GM12878 (cell line): ENCODE data around the gene CALD1. TPM values are rescaled to one million over a fixed set of nuclear protein-coding genes. Genes with fewer than 3 reads are reported as not detected.

ENCODE experiments used
- ATAC-seq: fragments of 200-7000 bp; cut with Tn5 transposase; 3 replicates; pipeline ENCODE4 v1.9.1; 2020; ENCODE audit warnings: mild to moderate bottlenecking, moderate library complexity
- BruUV-seq: library from RNA; stranded (reverse); fragments of 400-500 nt; replicated peaks from 2 replicates; lab custom pipeline; 2021; lab: Mats Ljungman, UMichigan
- CTCF ChIA-PET: fragments of 300-600 bp; sonication (Branson Sonifier 250); formaldehyde crosslinking; extraction: SDS; loops from one replicate; lab custom pipeline; 2021; ENCODE audit warnings: inconsistent platforms; lab: Yijun Ruan, JAX
- POLR2A ChIA-PET: fragments of 350-600 bp; formaldehyde crosslinking; extraction: SDS; loops from one replicate; lab custom pipeline; 2021; ENCODE audit warnings: inconsistent platforms; lab: Charles Lee
- RAD21 ChIA-PET: fragments of 300-600 bp; sonication (Branson Sonifier 250); formaldehyde crosslinking; loops from one replicate; lab custom pipeline; 2023; ENCODE audit warnings: antibody characterized with exemption; ENCODE audit not compliant: unreplicated experiment; lab: Charles Lee
- SMC1A ChIA-PET: fragments of 300-600 bp; sonication (Branson Sonifier 250); formaldehyde crosslinking; loops from one replicate; lab custom pipeline; 2023; ENCODE audit not compliant: unreplicated experiment, uncharacterized antibody; lab: Charles Lee
- DNase-seq: peaks from one replicate; pipeline ENCODE4 v3.0.0-alpha.2; 2011; ENCODE audit warnings: low read depth, low spot score
- FAIRE-seq: peaks from 3 replicates; lab custom pipeline; 2011; peaks lifted over from hg19 to GRCh38; lab: Jason Lieb, UNC
- H2AFZ ChIP-seq: 2 replicates; pipeline ENCODE4 v1.6.0; 2011; ENCODE audit warnings: low read depth, low read length, control low read depth; ENCODE audit not compliant: control insufficient read depth
- H3K27ac ChIP-seq: 2 replicates; pipeline ENCODE4 v1.5.1; 2011; ENCODE audit warnings: control low read depth; ENCODE audit not compliant: control insufficient read depth, insufficient read depth
- H3K27me3 ChIP-seq, 2 experiments: replicated peaks in 1 of 2; 2 replicates each; pipeline versions ENCODE4 v1.6.0 to v1.6.1; 2011; ENCODE audit warnings: low read length in 1 of 2; ENCODE audit not compliant: control insufficient read depth in 2 of 2, insufficient read depth in 2 of 2
- H3K36me3 ChIP-seq, 2 experiments: 2 replicates each; pipeline ENCODE4 v1.5.1; 2011; ENCODE audit warnings: low read length in 1 of 2; ENCODE audit not compliant: control insufficient read depth in 2 of 2, insufficient read depth in 2 of 2
- H3K4me1 ChIP-seq: 2 replicates; pipeline ENCODE4 v1.6.1; 2011; ENCODE audit warnings: mild to moderate bottlenecking, low read length, moderate library complexity, mixed read lengths; ENCODE audit not compliant: control insufficient read depth, insufficient read depth
- H3K4me2 ChIP-seq: 2 replicates; pipeline ENCODE4 v1.6.0; 2011; ENCODE audit warnings: control low read depth; ENCODE audit not compliant: control insufficient read depth, insufficient read depth
- H3K4me3 ChIP-seq: fragments of 200-600 bp; sonication (generic); 2 replicates; pipeline ENCODE4 v1.5.1; 2016
- H3K79me2 ChIP-seq: 2 replicates; pipeline ENCODE4 v1.6.0; 2011; ENCODE audit warnings: low read length; ENCODE audit not compliant: control insufficient read depth, insufficient read depth
- H3K9ac ChIP-seq: 2 replicates; pipeline ENCODE4 v1.8.0; 2011; ENCODE audit warnings: low read length, control low read depth, mixed read lengths; ENCODE audit not compliant: control insufficient read depth, insufficient read depth
- H3K9me3 ChIP-seq: replicated peaks from 3 replicates; pipeline ENCODE4 v1.5.1; 2011; ENCODE audit warnings: mild to moderate bottlenecking, low read length; ENCODE audit not compliant: control insufficient read depth, insufficient read depth
- H4K20me1 ChIP-seq: 2 replicates; pipeline ENCODE4 v1.6.0; 2011; ENCODE audit not compliant: control insufficient read depth, insufficient read depth
- ATF7 ChIP-seq: fragments of 450-650 bp; IDR thresholded peaks from 2 replicates; pipeline ENCODE4 v1.6.1; 2016; ENCODE audit warnings: low read depth, mild to moderate bottlenecking
- CBFB ChIP-seq: IDR thresholded peaks from 2 replicates; pipeline ENCODE4 v1.6.1; 2016; ENCODE audit warnings: antibody characterized with exemption, low read depth
- CREB1 ChIP-seq: IDR thresholded peaks from 2 replicates; pipeline ENCODE4 v1.6.1; 2012; ENCODE audit warnings: low read depth, mild to moderate bottlenecking, inconsistent platforms
- CREM ChIP-seq: IDR thresholded peaks from 2 replicates; pipeline ENCODE4 v1.6.1; 2014; ENCODE audit warnings: antibody characterized with exemption, low read depth
- EP300 ChIP-seq, 2 experiments: fragments of 150-350 bp in 1 of 2; IDR thresholded peaks; 2 replicates each; pipeline ENCODE4 v1.6.1; 2011 to 2012; ENCODE audit warnings: low read depth in 2 of 2, low read length in 2 of 2, borderline replicate concordance in 1 of 2, improper control_type of control experiment in 1 of 2, inconsistent platforms in 1 of 2; ENCODE audit not compliant: control insufficient read depth in 1 of 2
- GABPA ChIP-seq: IDR thresholded peaks from 2 replicates; pipeline ENCODE4 v1.6.1; 2014; ENCODE audit warnings: antibody characterized with exemption, low read depth, mild to moderate bottlenecking, inconsistent platforms
- JUNB ChIP-seq: IDR thresholded peaks from 2 replicates; pipeline ENCODE4 v1.6.1; 2016; ENCODE audit warnings: antibody characterized with exemption, mild to moderate bottlenecking
- MTA2 ChIP-seq: fragments of 450-650 bp; IDR thresholded peaks from 2 replicates; pipeline ENCODE4 v1.6.1; 2016; ENCODE audit warnings: low read depth, mild to moderate bottlenecking, moderate library complexity
- NR2C2 ChIP-seq: IDR thresholded peaks from 2 replicates; pipeline ENCODE4 v1.6.1; 2011; ENCODE audit warnings: borderline replicate concordance, low read depth; ENCODE audit not compliant: control insufficient read depth, insufficient read length
- RAD51 ChIP-seq: fragments of 450-650 bp; IDR thresholded peaks from 2 replicates; pipeline ENCODE4 v1.6.1; 2016; ENCODE audit warnings: moderate library complexity, mild to moderate bottlenecking, inconsistent platforms
- SMAD5 ChIP-seq: IDR thresholded peaks from 2 replicates; pipeline ENCODE4 v1.6.1; 2016; ENCODE audit warnings: antibody characterized with exemption, low read depth
- TBL1XR1 ChIP-seq: IDR thresholded peaks from 2 replicates; pipeline ENCODE4 v1.6.1; 2012; ENCODE audit warnings: low read depth, low read length, improper control_type of control experiment
- ZNF384 ChIP-seq: IDR thresholded peaks from 2 replicates; pipeline ENCODE4 v1.6.1; 2012; ENCODE audit warnings: low read depth, mild to moderate bottlenecking, low read length, improper control_type of control experiment, borderline replicate concordance
- WGBS: methylation state at CpG from one replicate; pipeline ENCODE4 v1.1.6; 2016; ENCODE audit warnings: low lambda C conversion rate; ENCODE audit not compliant: insufficient replicate concordance, insufficient coverage; ENCODE audit errors: missing lambda C conversion rate; 5-methylcytosine and 5-hydroxymethylcytosine counted together
- in situ Hi-C: fragments of 300-500 bp; cut with MboI; formaldehyde crosslinking; loops from 9 replicates; pipeline ENCODE4 v1.14.3; 2018; ENCODE audit warnings: mixed read lengths
- intact Hi-C: fragments of 100-400 bp; cut with micrococcal nuclease; formaldehyde crosslinking; loops from one replicate; pipeline ENCODE4 v1.14.2; 2022; ENCODE audit not compliant: unreplicated experiment
- polyA plus RNA-seq, 11 experiments: library from polyadenylated mRNA; depleted of rRNA in 4 of 11; unstranded in 6 of 11; stranded (reverse) in 5 of 11; fragments of >200 nt; fragmentation: Nextera tagmentation in 4 of 11; fragmentation: Illumina TruSeq in 1 of 11; extraction: Ambion mirVana in 4 of 11; extraction: Trizol in 1 of 11; gene quantifications; 1 replicate in 1 of 11; 2 replicates in 10 of 11; pipeline versions ENCODE4 v1.2.1 to v1.2.3, GENCODE V29; 2011 to 2016; ENCODE audit warnings: inconsistent platforms in 2 of 11, missing spikeins in 2 of 11, low read depth in 1 of 11
- total RNA-seq, 4 experiments: library from RNA; depleted of rRNA in 3 of 4; stranded (reverse); fragments of >200 nt in 3 of 4; fragmentation: Illumina TruSeq in 1 of 4; extraction: Trizol in 1 of 4; gene quantifications; 2 replicates each; pipeline versions ENCODE4 v1.2.1 to v1.2.3, GENCODE V29; 2013 to 2021
- TF ChIP-seq, protein P1 (sequence below): fragments of 150-350 bp; IDR thresholded peaks from 2 replicates; pipeline ENCODE4 v1.6.1; 2014; ENCODE audit warnings: mild to moderate bottlenecking, low read depth, low read length
- TF ChIP-seq, protein P2 (sequence below): IDR thresholded peaks from 2 replicates; pipeline ENCODE4 v1.6.1; 2012; ENCODE audit warnings: low read depth, low read length, improper control_type of control experiment
- TF ChIP-seq, protein P3 (sequence below): fragments of 450-650 bp; IDR thresholded peaks from 2 replicates; pipeline ENCODE4 v1.6.1; 2017; ENCODE audit warnings: mild to moderate bottlenecking, low read depth, inconsistent platforms; ENCODE audit not compliant: poor library complexity, severe bottlenecking

Gene CALD1
- total and polyA plus RNA-seq, 10 of the 15 experiments (the other 5 are each of a cell fraction or from before 2014, with no cell fraction given) = 0.03 to 1.3 (median 0.22) TPM

DNA sequence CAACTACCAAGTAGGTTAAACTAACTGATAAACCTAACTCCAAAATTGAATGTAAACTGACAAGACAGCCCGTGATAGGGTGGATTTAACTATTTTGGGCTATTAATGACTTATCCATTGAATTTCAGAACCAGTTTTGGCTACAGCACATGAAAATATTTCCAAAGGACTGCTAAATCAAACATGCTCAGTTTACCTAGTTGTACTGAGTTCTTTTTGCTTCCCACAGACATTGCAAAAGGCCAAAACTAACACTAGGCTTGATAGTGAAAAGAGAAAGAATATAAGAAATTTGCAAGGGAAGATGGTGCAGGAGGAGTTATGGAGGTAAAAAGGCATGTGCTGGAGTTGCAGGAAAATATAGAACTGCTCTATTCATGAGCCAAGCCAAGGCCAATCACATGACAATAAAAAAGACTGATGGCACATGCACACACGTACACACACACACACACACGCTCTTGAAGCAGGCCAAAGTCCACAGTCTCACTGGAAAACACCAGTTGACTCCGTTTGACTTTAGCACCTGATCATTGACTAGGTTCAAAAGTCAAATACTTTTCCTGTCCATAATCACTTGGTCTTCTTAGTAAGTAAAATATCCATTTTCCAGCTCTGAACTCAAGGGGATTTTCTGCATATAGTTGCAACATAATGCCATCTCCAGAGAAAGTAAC lies 130.9 kb downstream of the CALD1 start (continued):
- TF ChIP-seq, protein P1, sequence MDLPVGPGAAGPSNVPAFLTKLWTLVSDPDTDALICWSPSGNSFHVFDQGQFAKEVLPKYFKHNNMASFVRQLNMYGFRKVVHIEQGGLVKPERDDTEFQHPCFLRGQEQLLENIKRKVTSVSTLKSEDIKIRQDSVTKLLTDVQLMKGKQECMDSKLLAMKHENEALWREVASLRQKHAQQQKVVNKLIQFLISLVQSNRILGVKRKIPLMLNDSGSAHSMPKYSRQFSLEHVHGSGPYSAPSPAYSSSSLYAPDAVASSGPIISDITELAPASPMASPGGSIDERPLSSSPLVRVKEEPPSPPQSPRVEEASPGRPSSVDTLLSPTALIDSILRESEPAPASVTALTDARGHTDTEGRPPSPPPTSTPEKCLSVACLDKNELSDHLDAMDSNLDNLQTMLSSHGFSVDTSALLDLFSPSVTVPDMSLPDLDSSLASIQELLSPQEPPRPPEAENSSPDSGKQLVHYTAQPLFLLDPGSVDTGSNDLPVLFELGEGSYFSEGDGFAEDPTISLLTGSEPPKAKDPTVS = no peak
- peak; percentile 35; the same call in 1 of the 2 replicates for TF ChIP-seq MTA2

DNA sequence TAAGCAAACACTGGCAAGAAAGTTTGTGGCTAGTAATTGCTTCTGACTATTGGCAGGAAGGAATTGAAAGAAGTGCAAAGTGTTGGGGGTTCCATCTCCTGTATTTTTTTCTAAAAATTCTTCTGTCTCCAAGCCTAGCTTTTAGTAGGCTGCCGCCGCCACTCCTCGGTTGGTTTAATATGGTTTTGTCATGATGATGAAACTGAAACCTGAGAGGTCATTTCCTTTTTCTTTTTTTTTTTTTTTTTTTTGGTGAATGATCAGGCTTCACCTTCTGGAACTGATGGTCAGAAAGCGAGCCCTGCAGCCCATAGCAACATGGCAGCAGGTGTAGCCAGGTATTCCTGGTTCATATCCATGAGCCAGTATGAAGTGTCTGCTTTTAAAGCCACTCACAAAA lies 131.5 kb downstream of the CALD1 start:
- H3K36me3 ChIP-seq = no peaks in the 10 kb centered on the region
- no peak overlapping the region for H3K4me3 ChIP-seq
- peaks cover 4% of the 10 kb centered on the region; the same call in 1 of the 2 replicates for H3K4me1 ChIP-seq
- ATAC-seq (peak; percentile 82), DNase-seq (no peak), FAIRE-seq (no peak)
- BruUV-seq = no TSS peak
- ChIA-PET RAD21 (interaction anchor here (0.9 to 2.1 kb wide), 4 partner anchors 9 to 26 kb away, joined by 3 to 16 read pairs (median 5); no protein-coding TSS in a partner anchor), POLR2A (interaction anchor here (0.6 to 1.9 kb wide), 5 partner anchors 10 to 123 kb away, joined by 3 to 20 read pairs (median 4); no protein-coding TSS in a partner anchor), CTCF (interaction anchor here (0.7 to 2.0 kb wide), 5 partner anchors 10 to 110 kb away, joined by 3 to 10 read pairs (median 5); no protein-coding TSS in a partner anchor), SMC1A (interaction anchor here (0.6 to 4.8 kb wide), 8 partner anchors 9 to 281 kb away, joined by 3 to 31 read pairs (median 6); no protein-coding TSS in a partner anchor)
- no peaks in the 10 kb centered on the region for H3K9me3 ChIP-seq
- no peak overlapping the region for H3K27ac ChIP-seq
- intact Hi-C loops (no loop called here), in situ Hi-C loops (no loop called here)
- H3K79me2 ChIP-seq = no peaks in the 10 kb centered on the region
- no peaks in the 10 kb centered on the region for H3K27me3 ChIP-seq
- 35% methylated on average over 4 of the region's 4 CpGs for WGBS
- peak overlapping the region; percentile 41; the same call in 1 of the 2 replicates for H3K4me2 ChIP-seq
- H2AFZ ChIP-seq = peak overlapping the region; percentile 64
- H4K20me1 ChIP-seq = no peaks in the 10 kb centered on the region
- H3K9ac ChIP-seq = no peak overlapping the region
- no peak for TF ChIP-seq RAD51
- no peak for TF ChIP-seq CBFB
- no peak for TF ChIP-seq TBL1XR1
- TF ChIP-seq JUNB = 0 out of 2 replicates have a peak, but pooled peaks have one; percentile 9
- TF ChIP-seq SMAD5 = no peak
- TF ChIP-seq, protein P2, sequence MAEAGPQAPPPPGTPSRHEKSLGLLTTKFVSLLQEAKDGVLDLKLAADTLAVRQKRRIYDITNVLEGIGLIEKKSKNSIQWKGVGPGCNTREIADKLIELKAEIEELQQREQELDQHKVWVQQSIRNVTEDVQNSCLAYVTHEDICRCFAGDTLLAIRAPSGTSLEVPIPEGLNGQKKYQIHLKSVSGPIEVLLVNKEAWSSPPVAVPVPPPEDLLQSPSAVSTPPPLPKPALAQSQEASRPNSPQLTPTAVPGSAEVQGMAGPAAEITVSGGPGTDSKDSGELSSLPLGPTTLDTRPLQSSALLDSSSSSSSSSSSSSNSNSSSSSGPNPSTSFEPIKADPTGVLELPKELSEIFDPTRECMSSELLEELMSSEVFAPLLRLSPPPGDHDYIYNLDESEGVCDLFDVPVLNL = no peak
- TF ChIP-seq CREB1 = peak; percentile 77
- no peak for TF ChIP-seq EP300 (IDR thresholded peaks at IDR 0.05; ENCODE audit: borderline replicate concordance in 1 of 2, control insufficient read depth in 1 of 2, low read depth in 2 of 2, low read length in 2 of 2)
- peak; percentile 71 for TF ChIP-seq ATF7
- TF ChIP-seq CREM = 0 out of 2 replicates have a peak, but pooled peaks have one; percentile 54
- TF ChIP-seq ZNF384 = peak; percentile 85
- peak; percentile 28; the same call in 1 of the 2 replicates for TF ChIP-seq MTA2
- TF ChIP-seq GABPA = 0 out of 2 replicates have a peak, but pooled peaks have one; percentile 10
- no peak for TF ChIP-seq NR2C2
- TF ChIP-seq, protein P3, sequence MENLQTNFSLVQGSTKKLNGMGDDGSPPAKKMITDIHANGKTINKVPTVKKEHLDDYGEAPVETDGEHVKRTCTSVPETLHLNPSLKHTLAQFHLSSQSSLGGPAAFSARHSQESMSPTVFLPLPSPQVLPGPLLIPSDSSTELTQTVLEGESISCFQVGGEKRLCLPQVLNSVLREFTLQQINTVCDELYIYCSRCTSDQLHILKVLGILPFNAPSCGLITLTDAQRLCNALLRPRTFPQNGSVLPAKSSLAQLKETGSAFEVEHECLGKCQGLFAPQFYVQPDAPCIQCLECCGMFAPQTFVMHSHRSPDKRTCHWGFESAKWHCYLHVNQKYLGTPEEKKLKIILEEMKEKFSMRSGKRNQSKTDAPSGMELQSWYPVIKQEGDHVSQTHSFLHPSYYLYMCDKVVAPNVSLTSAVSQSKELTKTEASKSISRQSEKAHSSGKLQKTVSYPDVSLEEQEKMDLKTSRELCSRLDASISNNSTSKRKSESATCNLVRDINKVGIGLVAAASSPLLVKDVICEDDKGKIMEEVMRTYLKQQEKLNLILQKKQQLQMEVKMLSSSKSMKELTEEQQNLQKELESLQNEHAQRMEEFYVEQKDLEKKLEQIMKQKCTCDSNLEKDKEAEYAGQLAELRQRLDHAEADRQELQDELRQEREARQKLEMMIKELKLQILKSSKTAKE = no peak
